Right cardiac atrium (tissue), 5 donors: ENCODE data around the gene CCL28. TPM values are rescaled to one million over a fixed set of nuclear protein-coding genes. Genes with fewer than 3 reads are reported as not detected.
"Not testable (repeated sequence)": the region's sequence is repeated elsewhere in the genome, so short reads cannot be mapped to it uniquely, and the experiment has no call there.

ENCODE experiments used
- ATAC-seq, 2 donors: fragments of 200-7000 bp; cut with Tn5 transposase; one replicate each; pipeline versions ENCODE4 v1.8.0 to v1.9.1; 2020; ENCODE audit warnings: moderate library complexity in 2 of 2, mild to moderate bottlenecking in 1 of 2
- DNase-seq, 3 donors: peaks; one replicate each; pipeline ENCODE4 v3.0.0-alpha.2; 2020
- H3K27ac ChIP-seq: one replicate; pipeline ENCODE4 v1.5.1; 2013; ENCODE audit warnings: mild to moderate bottlenecking, low read length, control low read depth, moderate library complexity
- H3K27me3 ChIP-seq: one replicate; pipeline ENCODE4 v1.6.1; 2013; ENCODE audit not compliant: control insufficient read depth, insufficient read depth
- H3K4me1 ChIP-seq: one replicate; pipeline ENCODE4 v1.6.1; 2013; ENCODE audit warnings: low read length; ENCODE audit not compliant: control insufficient read depth, insufficient read depth
- H3K4me3 ChIP-seq: one replicate; pipeline ENCODE4 v1.5.1; 2013; ENCODE audit warnings: low read length, control low read depth
- H3K9me3 ChIP-seq: one replicate; pipeline ENCODE4 v1.6.1; 2013; ENCODE audit warnings: low read length; ENCODE audit not compliant: control insufficient read depth
- WGBS: extraction: QIAGEN DNeasy Blood & Tissue Kit; methylation state at CpG from one replicate; pipeline ENCODE4 v1.1.7; 2013; 5-methylcytosine and 5-hydroxymethylcytosine counted together
- intact Hi-C, 4 donors: fragments of 100-400 bp; cut with DNase I; formaldehyde crosslinking; loops; one replicate each; pipeline versions ENCODE4 v1.11.0 to v1.14.0; 2022 to 2023
- polyA plus RNA-seq: library from polyadenylated mRNA; stranded (reverse); fragments of 200-250 nt; gene quantifications from one replicate; pipeline ENCODE4 v1.2.3, GENCODE V29; 2013
- total RNA-seq, 4 donors: library from RNA; stranded (reverse); fragmentation: NEBNext Ultra II Directional; extraction: Animal tissue kit (Norgen Biotek cat#: 25700); gene quantifications; one replicate each; pipeline ENCODE4 v1.2.1, GENCODE V29; 2021
- donor health status: healthy with polysubstance abuse.
- donor health status: DM: no; HTN: yes; CAD: no.
- donor health status: DM: no; HTN: no; CAD: no.
- donor health status: DM: no; HTN: yes; CAD: no; lungs with severe emphysema.
- donor health status: DM: yes; HTN: yes; CAD: no.

CCL28 gene
- total and polyA plus RNA-seq, 5 donors, result 0.58 to 2.2 (median 1.5) TPM

GRCh38 chr5:43409809-43410271 is 2.4 kb downstream of the CCL28 start:
- Histone ChIP-seq H3K27me3 (no peaks in the 10 kb centered on the region), H3K9me3 (no peaks in the 10 kb centered on the region), H3K27ac (no peak overlapping the region), H3K4me1 (no peaks in the 10 kb centered on the region), H3K4me3 (no peak overlapping the region)
- ATAC-seq (no peak), DNase-seq (no peak)
- WGBS, result 62% methylated on average over 2 of the region's 2 CpGs
- intact Hi-C loops, result no loop called here

- 87% methylated on average over 16 of the region's 16 CpGs for WGBS
- DNase-seq, result not testable (repeated sequence)
Measured at GRCh38 chr5:43402524-43403066, 9.6 kb downstream of the CCL28 start.

GRCh38 chr5:43401827-43402226 is 10.4 kb downstream of the CCL28 start:
- WGBS, result 35% methylated on average over 1 of the region's 1 CpG
- Histone ChIP-seq H3K4me1 (no peaks in the 10 kb centered on the region), H3K4me3 (no peak overlapping the region), H3K27ac (no peak overlapping the region), H3K9me3 (peaks cover 2% of the 10 kb centered on the region), H3K27me3 (no peaks in the 10 kb centered on the region)
- intact Hi-C loops, result no loop called here
- no peak for ATAC-seq
- no peak for DNase-seq

More at GRCh38 chr5:43402524-43403066, 9.6 kb downstream of the CCL28 start:
- H3K4me3 ChIP-seq, H3K9me3 ChIP-seq, H3K4me1 ChIP-seq, H3K27ac ChIP-seq, H3K27me3 ChIP-seq, intact Hi-C loops, ATAC-seq: not testable (repeated sequence)

GRCh38 chr5:43400082-43400481 is 12.1 kb downstream of the CCL28 start:
- DNase-seq (no peak), ATAC-seq (no peak)
- H3K4me3 ChIP-seq, result no peak overlapping the region
- no peak overlapping the region for H3K27ac ChIP-seq
- intact Hi-C loops, result no loop called here
- 74% methylated on average over 3 of the region's 3 CpGs for WGBS
- no peaks in the 10 kb centered on the region for H3K4me1 ChIP-seq
- H3K9me3 ChIP-seq, result peaks cover 2% of the 10 kb centered on the region
- no peaks in the 10 kb centered on the region for H3K27me3 ChIP-seq

DNA sequence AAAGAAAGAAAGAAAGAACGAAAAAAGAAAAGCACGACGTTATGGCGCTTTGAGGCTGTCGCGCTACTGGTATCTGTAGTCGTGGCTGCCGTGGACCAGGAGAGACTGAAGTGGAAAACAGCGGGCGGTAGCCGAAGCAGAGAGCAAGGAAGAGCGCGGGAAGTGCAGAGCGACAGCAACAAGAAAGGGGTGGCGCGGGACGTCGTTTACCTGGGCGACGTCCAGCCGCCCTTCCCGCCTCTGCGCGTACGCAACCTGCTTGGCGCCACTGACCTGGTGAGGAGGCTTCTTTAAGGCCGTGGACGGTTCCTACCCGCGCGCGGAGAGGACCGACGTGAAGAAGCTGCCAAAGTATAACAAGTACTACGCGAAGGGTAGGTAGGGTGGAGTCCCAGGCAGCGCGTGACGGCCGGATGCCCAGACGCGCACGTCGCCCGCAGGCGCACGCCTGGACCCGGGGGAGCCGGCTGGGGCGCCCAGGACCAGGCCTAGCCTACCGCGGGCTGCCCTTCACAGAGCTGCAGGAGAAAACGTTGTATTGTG is 15.4 kb downstream of the CCL28 start:
- Histone ChIP-seq H3K4me3 (peak overlapping the region; percentile 66), H3K9me3 (peaks cover under 1% of the 10 kb centered on the region), H3K27me3 (no peaks in the 10 kb centered on the region), H3K27ac (no peak overlapping the region), H3K4me1 (no peaks in the 10 kb centered on the region)
- 3% methylated on average over 53 of the region's 53 CpGs for WGBS
- peak; percentile 57 to 84 (median 79) for DNase-seq
- ATAC-seq, result peak; percentile 89 to 98
- intact Hi-C loops, result no loop called here

DNA sequence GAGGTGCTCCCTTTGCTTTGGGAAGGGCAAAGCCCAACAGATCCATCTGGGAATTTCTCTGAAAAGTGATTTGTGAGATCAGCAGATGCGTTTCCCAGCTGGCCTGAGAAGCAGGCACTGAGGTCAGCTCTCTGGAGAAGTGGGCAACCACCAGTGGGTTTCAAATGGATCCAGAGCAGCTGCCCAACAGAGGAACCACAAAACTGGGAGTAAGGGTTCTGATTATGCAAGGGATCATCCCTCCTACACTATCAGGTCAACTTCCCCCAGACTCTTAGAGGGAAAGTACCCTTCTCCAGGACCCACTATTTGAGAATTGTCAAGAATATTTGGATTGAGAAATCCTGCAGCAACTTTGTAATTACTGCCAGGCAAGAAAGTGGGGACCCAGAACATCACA is 21.7 kb downstream of the CCL28 start:
- Histone ChIP-seq H3K27ac (no peak overlapping the region), H3K4me3 (no peak overlapping the region), H3K27me3 (no peaks in the 10 kb centered on the region), H3K4me1 (no peaks in the 10 kb centered on the region), H3K9me3 (no peaks in the 10 kb centered on the region)
- DNase-seq, result no peak
- ATAC-seq, result no peak
- intact Hi-C loops, result no loop called here
- 71% methylated on average over 1 of the region's 1 CpG for WGBS

- H3K4me3 ChIP-seq, result no peak overlapping the region
- 26% methylated on average over 4 of the region's 4 CpGs for WGBS
- DNase-seq, result peak in 2 of 3 donors; percentile 53 to 56
- no peaks in the 10 kb centered on the region for H3K9me3 ChIP-seq
- H3K4me1 ChIP-seq, result no peaks in the 10 kb centered on the region
- intact Hi-C loops, result loop anchor here in 3 of 4 donors (10.0 kb wide), 2 partner anchors 165 to 485 kb away; no protein-coding TSS in a partner anchor
- H3K27ac ChIP-seq, result no peak overlapping the region
- no peaks in the 10 kb centered on the region for H3K27me3 ChIP-seq
- peak; percentile 91 to 93 for ATAC-seq
Measured at GRCh38 chr5:43389679-43390329, 22.4 kb downstream of the CCL28 start.

DNA sequence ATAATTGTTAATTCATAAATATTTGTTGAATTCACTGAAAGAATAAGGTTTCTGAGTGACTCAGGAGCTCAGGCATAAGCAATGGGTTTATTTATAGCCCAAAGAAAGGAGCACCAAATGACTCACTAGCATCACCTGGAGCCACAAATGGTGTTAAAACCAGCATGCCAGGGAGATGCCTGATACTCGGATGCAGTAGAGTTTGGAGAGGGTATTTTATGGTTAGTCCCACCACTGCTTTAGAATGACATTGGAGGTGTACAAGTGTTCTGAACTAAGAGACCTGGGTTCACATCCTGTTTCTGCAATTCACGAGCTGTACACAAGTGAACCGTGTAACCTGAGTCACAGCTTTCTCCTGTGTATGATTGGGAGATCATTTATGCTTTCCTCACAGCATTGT is 25.2 kb downstream of the CCL28 start:
- no peaks in the 10 kb centered on the region for H3K4me1 ChIP-seq
- DNase-seq (no peak), ATAC-seq (no peak)
- no peak overlapping the region for H3K4me3 ChIP-seq
- H3K27me3 ChIP-seq, result no peaks in the 10 kb centered on the region
- WGBS, result 70% methylated on average over 3 of the region's 3 CpGs
- no peaks in the 10 kb centered on the region for H3K9me3 ChIP-seq
- H3K27ac ChIP-seq, result no peak overlapping the region
- intact Hi-C loops, result loop anchor here in 3 of 4 donors (10.0 kb wide), 2 partner anchors 162 to 482 kb away; no protein-coding TSS in a partner anchor

DNA sequence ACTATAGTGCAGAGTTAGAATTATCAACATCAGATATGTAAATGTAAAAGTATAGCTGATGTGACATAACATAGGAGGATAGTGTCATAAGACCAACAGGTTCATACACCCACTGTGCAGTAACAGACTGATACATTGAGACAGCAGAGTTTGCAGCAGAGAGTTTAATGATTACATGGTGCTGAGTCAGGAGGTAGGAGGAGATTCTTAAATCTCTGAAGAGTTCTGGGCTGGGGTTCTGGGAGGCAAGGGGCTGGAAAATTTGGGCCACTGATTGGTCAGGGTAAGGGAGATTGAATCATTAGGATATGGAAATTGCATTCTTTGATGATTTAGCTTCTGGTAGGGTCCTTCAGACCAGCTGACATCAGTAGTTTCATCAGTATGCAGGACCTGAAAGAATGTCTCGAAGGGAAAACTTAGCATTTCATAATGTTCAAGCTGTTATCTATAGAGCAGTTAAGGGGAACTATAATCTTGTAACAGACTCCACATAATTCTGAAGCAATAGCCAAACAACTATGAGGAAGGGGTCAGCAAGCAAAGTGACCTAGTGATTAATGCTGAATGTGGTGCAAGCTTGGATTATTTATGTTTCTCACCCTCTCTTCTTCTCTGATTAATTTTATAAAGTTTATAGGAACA is 35.6 kb downstream of the CCL28 start:
- ATAC-seq, result no peak
- Histone ChIP-seq H3K4me1 (no peaks in the 10 kb centered on the region), H3K9me3 (no peaks in the 10 kb centered on the region), H3K4me3 (no peak overlapping the region), H3K27ac (no peak overlapping the region), H3K27me3 (no peaks in the 10 kb centered on the region)
- 58% methylated on average over 1 of the region's 1 CpG for WGBS
- intact Hi-C loops, result no loop called here
- DNase-seq, result no peak

DNA sequence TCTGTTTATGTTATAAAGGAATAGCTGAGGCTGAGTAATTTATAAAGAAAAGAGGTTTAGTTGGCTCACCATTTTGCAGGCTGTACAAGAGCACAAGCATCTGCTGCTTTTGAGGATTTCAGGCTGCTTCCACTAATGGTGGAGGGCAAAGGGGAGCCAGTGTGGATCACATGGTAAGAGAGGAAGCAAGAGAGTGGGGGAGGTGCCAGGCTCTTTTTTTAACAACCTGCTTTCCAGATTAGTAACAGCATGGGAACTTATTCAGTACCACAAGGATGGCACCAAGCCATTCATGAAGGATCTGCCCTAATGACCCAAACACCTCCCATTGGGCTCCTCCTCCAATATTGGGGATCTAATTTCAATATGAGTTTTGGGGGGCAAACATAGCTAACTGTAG is 40.4 kb downstream of the CCL28 start:
- Histone ChIP-seq H3K27me3 (no peaks in the 10 kb centered on the region), H3K4me1 (no peaks in the 10 kb centered on the region), H3K27ac (no peak overlapping the region), H3K9me3 (no peaks in the 10 kb centered on the region), H3K4me3 (no peak overlapping the region)
- DNase-seq (no peak), ATAC-seq (no peak)
- intact Hi-C loops, result no loop called here

DNA sequence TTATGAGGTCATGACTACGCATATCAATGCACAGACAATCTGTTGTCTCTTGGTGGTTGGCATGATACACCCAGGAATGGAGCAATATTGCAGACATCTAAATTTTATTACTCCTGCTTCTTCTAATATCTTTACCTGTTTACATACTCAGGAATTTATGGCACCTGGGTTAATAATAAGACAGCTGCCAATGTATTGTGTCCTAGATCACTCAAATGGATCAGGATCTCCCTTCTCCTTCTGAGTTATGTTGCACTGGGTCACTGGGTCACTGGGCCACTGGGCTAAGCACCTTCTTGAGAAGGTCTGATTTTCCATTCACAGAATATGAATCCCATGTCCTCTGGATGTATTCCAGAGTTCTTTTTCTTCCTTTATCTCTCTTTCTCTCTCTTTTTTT is 41.8 kb downstream of the CCL28 start:
- ATAC-seq, result no peak
- Histone ChIP-seq H3K9me3 (no peaks in the 10 kb centered on the region), H3K27ac (no peak overlapping the region), H3K4me3 (no peak overlapping the region), H3K4me1 (no peaks in the 10 kb centered on the region), H3K27me3 (no peaks in the 10 kb centered on the region)
- WGBS, result 97% methylated on average over 1 of the region's 1 CpG
- no peak for DNase-seq
- intact Hi-C loops, result no loop called here
